Daoy (cell line): ENCODE data around the gene BRIP1. TPM values are rescaled to one million over a fixed set of nuclear protein-coding genes. Genes with fewer than 3 reads are reported as not detected.
"Not testable (repeated sequence)": the region's sequence is repeated elsewhere in the genome, so short reads cannot be mapped to it uniquely, and the experiment has no call there.

Experiments
- DNase-seq: peaks from one replicate; pipeline ENCODE4 v3.0.0-alpha.2; 2015; ENCODE audit warnings: low read depth
- total RNA-seq: library from RNA; depleted of rRNA; stranded (reverse); fragments of >200 nt; shearing (Covaris generic); gene quantifications from 2 replicates; pipeline ENCODE4 v1.2.3, GENCODE V29; 2014

BRIP1 gene
- total RNA-seq, 1 experiment from 2014 or later, result 28.5 TPM

DNA sequence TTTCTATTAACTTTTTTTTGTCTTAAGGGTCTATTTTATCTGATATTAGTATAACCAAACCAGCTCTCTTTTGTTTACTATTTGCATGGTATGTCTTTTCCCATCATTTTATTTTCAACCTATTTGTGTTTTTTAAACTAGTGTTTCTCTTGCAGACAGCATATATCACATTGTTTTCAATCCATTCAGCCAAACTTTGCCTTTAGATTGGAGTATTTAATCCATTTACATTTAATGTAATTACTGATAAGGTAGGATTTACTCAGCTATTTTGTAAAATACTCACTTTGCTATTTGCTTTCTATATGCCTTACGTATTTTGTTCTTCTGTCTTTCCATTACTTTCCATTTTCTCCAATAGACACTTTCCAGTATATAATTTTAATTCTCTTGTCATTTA is 164.3 kb downstream of the BRIP1 start:
- no peak for DNase-seq

- no peak for DNase-seq
These were observed 165.1 kb downstream of the BRIP1 start for GRCh38 chr17:61698244-61698643.

GRCh38 chr17:61695779-61696337 is 167.5 kb downstream of the BRIP1 start:
- DNase-seq, result no peak

DNA sequence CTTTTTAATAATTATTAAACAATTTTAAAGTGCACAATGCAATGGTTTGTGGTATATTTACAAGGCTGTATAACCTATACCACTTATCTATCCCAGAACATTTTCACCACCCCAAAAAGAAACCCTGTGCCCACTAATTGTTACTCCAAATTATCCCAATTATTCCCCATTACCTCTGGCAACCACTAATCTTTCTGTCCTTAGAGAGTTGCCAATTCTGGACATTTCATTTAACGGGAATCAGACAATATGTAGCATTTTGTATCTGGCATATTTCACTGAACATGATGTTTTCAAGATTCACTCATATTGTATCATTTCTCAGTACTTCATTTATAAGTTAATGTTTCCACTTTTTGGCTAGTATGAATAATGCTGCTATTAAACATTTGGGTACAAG is 169.2 kb downstream of the BRIP1 start:
- DNase-seq, result no peak

GRCh38 chr17:61689610-61690180 is 173.6 kb downstream of the BRIP1 start:
- DNase-seq, result peak; percentile 53

GRCh38 chr17:61687769-61688168 is 175.6 kb downstream of the BRIP1 start:
- no peak for DNase-seq

DNA sequence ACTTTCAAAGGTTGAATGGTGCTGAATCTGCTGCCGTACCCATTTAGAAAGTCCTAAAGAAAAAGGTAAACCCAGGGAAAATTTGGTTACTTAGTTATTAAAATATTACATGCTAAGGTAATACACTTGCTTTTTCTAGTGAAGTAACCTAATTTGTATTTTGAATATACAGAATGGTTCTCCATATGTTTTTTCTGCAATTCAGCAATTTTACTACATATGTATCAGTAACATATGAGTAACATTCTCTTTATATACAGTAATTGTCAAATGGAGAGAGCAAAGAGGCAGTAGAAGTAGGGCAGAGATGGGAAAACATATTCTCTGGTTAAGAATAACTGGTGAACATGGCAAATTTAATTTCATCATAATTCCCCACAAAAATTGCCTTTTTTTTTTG is 177.2 kb downstream of the BRIP1 start:
- no peak for DNase-seq

GRCh38 chr17:61684818-61685217 is 178.5 kb downstream of the BRIP1 start:
- no peak for DNase-seq

GRCh38 chr17:61684172-61684571 is 179.2 kb downstream of the BRIP1 start:
- DNase-seq, result no peak

DNA sequence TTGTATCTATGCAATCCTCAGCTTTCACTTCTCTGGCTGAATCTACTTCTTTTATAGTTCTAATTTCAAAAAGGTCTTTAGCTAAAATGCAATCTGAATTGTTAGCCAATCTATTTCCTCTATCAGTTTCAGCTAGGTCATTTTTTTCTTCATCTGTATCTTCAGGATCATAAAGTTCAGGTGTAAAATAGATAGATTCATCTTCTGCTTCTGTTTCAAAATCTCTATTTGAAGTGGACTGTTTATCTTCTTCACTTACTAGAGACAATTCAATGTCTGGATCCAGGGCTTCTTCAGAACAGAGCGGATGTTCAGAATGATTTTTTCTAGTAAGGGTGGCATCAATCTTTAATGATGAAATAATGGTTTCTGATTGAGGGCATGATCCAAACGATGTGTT is 179.9 kb downstream of the BRIP1 start:
- DNase-seq, result no peak

DNA sequence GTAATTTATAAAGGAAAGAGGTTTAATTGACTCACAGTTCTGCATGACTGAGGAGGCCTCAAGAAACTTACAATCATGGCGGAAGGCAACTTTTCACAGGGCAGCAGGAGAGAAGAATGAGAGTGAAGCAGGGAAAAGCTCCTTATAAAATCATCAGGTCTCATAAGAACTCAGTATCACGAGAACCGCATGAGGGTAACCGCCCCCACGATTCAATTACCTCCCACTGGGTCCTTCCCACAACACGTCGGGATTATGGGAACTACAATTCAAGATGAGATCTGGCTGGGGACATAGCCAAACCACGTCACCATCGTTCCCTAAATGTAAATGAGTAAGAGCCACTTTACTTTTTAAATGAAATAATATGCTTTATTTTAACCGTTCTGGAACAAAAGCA is 182.4 kb downstream of the BRIP1 start:
- no peak for DNase-seq

DNA sequence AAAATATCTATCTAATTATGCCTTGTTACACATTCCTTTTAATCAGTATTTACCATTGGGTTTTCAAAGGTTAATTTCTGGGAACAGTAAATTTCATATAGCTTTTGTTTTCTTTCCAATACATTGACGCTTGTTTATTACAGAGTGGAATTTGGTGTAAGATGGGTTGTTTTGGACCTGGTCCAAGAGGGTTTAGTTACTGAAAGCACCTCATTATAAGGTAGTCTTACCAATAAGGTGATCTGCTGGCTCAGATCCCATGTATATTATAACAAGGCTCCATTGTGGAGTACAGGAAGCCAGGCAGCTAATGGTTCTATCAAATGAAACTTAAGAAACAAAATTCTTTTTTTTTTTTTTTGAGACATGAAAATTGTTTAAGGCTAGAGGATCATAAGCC is 185.0 kb downstream of the BRIP1 start:
- DNase-seq, result no peak

DNA sequence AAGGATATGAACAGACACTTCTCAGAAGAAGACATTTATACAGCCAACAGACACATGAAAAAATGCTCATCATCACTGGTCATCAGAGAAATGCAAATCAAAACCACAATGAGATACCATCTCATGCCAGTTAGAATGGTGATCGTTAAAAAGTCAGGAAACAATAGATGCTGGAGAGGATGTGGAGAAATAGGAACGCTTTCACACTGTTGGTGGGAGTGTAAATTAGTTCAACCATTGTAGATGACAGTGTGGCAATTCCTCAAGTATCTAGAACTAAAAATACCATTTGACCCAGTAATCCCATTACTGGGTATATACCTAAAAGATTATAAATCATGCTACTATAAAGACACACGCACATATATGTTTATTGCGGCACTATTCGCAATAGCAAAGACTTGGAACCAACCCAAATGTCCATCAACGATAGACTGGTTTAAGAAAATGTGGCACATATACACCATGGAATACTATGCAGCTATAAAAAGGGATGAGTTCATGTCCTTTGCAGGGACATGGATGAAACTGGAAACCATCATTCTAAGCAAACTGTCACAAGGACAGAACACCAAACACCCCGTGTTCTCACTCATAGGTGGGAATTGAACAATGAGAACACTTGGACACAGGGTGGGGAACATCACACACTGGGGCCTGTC is 186.0 kb downstream of the BRIP1 start:
- DNase-seq, result not testable (repeated sequence)

DNA sequence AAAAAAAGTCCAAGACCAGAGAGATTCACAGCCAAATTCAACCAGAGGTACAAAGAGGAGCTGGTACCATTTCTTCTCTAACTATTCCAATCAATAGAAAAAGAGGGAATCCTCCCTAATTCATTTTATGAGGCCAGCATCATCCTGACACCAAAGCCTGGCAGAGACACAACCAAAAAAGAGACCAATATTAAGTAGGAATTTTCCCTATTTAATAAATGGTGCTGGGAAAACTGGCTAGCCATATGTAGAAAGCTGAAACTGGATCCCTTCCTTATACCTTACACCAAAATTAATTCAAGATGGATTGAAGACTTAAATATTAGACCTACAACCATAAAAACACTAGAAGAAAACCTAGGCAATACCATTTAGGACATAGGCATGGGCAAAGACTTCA is 186.8 kb downstream of the BRIP1 start:
- DNase-seq, result not testable (repeated sequence)

DNA sequence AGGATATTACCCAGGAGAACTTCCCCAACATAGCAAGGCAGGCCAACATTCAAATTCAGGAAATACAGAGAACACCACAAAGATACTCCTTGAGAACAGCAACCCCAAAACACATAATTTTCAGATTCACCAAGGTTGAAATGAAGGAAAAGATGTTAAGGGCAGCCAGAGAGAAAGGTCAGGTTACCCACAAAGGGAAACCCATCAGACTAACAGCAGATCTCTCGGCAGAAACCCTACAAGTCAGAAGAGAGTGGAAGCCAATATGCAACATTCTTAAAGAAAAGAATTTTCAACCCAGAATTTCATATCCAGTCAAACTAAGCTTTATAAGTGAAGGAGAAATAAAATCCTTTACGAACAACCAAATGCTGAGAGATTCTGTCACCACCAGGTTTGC is 188.7 kb downstream of the BRIP1 start:
- DNase-seq, result not testable (repeated sequence)

DNA sequence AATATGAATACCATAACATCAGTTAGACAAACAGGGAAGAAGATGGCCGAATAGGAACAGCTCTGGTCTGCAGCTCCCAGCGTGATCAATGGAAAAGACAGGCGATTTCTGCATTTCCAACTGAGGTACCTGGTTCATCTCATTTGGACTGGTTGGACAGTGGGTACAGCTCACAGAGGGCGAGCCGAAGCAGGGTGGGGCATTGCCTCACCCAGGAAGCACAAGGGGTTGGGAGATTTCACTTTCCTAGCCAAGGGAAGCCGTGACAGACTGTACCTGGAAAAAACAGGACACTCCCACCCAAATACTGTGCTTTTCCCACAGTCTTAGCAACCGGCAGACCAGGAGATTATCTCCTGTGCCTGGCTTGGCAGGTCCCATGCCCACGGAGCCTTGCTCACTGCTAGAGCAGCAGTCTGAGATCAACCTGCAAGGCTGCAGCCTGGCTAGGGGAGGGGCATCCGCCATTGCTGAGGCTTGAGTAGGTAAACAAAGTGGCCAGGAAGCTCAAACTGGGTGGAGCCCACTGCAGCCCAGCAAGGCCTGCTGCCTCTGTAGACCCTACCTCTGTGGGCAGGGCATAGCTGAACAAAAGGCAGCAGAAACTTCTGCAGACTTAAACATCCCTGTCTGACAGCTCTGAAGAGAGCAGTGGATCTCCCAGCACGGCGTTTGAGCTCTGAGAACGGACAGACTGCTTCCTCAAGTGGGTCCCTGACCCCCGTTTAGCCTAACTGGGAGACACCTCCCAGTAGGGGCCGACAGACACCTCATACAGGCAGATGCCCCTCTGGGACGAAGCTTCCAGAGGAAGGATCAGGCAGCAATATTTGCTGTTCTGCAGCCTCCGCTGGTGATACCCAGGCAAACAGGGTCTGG is 190.1 kb downstream of the BRIP1 start:
- DNase-seq, result not testable (repeated sequence)

DNA sequence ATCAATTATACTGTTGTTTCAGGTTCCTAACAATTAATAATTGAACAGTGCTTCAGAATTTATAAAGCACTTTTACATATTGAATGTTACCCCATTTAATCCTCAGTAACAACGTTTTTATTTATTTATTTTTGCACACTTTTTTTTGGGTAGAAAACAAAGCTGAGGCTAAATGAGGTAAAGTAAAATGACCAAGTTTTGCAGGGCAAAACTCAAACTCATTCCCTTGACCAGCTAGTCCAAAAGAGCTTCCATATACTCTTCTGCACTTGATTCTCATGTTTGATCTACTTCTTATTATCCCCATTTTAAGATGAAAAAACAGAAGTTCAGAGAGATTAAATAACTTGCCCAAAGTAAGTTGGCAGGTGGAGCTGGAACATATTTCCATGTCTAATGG is 191.2 kb downstream of the BRIP1 start:
- no peak for DNase-seq

GRCh38 chr17:61670691-61671090 is 192.6 kb downstream of the BRIP1 start:
- DNase-seq, result no peak

- DNase-seq, result no peak
These were observed 193.8 kb downstream of the BRIP1 start for GRCh38 chr17:61669522-61669921.

DNA sequence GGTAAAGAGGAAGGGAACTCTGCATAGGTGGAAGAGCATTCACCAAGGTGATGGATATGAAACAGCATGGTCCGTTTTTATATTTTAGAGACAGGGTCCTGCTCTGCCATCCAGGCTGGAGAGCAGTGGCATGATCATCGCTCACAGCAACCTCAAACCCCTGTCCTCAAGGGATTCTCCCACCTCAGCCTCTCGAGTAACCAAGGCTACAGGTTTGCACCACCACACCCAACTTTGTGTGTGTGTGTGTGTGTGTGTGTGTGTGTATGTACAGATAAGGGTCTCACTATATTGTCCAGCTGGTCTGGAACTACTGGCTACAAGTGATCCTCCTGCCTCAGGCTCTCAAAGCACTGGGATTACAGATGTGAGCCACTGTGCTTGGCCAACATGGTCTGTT is 194.8 kb downstream of the BRIP1 start:
- no peak for DNase-seq

DNA sequence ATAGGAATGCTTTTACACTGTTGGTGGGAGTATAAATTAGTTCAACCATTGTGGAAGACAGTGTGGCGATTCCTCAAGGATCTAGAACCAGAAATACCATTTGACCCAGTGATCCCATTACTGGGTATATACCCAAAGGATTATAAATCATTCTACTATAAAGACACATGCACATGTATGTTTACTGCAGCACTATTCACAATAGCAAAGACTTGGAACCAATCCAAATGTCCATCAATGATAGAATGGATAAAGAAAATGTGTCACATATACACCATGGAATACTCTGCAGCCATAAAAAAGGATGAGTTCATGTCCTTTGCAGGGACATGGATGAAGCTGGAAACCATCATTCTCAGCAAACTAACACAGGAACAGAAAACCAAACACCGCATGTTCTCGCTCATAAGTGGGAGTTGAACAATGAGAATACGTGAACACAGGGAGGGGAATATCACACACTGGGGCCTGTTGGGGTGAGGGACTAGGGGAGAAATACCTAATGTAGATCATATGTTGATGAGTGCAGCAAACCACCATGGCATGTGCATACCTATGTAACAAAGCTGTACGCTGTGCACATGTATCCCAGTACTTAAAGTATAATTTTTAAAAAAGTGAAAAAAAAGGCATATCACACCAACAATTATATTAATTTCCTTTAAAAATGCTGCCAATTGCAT is 196.8 kb downstream of the BRIP1 start:
- DNase-seq, result not testable (repeated sequence)

- DNase-seq, result no peak
These were observed 200.0 kb downstream of the BRIP1 start for GRCh38 chr17:61663310-61663709.
